Measurements from ENCODE around the gene RDH11. TPM values are rescaled to one million over a fixed set of nuclear protein-coding genes. Genes with fewer than 3 reads are reported as not detected.
A peak's percentile ranks its signal among the peaks of the same experiment; 100 is the strongest.

RDH11 gene
- total RNA-seq, 2 donors from 2014 or later, result 19.4 to 26.2 TPM

DNA sequence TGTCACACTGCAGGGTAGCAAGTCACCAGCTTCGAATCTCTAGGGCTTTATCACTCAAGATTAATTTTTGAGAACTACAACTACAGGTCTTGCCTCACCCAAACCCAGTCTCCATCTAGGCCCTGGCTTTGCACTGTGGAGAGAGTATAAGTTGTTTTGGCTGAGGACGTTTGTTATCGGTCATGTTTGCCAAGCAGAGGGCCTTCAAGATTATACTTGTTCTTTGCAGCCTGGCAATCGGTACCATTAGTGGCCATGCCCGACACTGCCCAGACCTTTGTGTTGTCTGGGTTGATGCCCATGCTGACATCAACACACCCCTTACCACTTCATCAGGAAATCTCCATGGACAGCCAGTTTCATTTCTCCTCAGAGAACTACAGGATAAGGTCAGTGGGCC, 50.1 kb downstream of the RDH11 start:
- no peak for TF ChIP-seq POLR2A (IDR thresholded peaks at IDR 0.05)
- TF ChIP-seq, protein P1, sequence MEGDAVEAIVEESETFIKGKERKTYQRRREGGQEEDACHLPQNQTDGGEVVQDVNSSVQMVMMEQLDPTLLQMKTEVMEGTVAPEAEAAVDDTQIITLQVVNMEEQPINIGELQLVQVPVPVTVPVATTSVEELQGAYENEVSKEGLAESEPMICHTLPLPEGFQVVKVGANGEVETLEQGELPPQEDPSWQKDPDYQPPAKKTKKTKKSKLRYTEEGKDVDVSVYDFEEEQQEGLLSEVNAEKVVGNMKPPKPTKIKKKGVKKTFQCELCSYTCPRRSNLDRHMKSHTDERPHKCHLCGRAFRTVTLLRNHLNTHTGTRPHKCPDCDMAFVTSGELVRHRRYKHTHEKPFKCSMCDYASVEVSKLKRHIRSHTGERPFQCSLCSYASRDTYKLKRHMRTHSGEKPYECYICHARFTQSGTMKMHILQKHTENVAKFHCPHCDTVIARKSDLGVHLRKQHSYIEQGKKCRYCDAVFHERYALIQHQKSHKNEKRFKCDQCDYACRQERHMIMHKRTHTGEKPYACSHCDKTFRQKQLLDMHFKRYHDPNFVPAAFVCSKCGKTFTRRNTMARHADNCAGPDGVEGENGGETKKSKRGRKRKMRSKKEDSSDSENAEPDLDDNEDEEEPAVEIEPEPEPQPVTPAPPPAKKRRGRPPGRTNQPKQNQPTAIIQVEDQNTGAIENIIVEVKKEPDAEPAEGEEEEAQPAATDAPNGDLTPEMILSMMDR (IDR thresholded peaks at IDR 0.05), result no peak
- Histone ChIP-seq H3K4me1 (peaks cover 7% of the 10 kb centered on the region), H3K9me3 (no peaks in the 10 kb centered on the region), H3K27ac (peak overlapping the region in 3 of 4 donors; percentile 7 to 30 (median 27)), H3K27me3 (no peaks in the 10 kb centered on the region), H3K4me3 (no peak overlapping the region), H3K36me3 (replicated peaks in 1 of 2; ENCODE audit: insufficient read depth in 1 of 2, low read depth in 2 of 2) (peaks cover 0 to 5% of the 10 kb centered on the region in 2 donors)
- DNase-seq, result peak; percentile 18 to 50 (median 42)
- ATAC-seq, result peak; percentile 66
- intact Hi-C loops (cut with DNase I), result no loop called here
- WGBS, 2 donors, result 26 to 48% methylated on average over 5 of the region's 5 CpGs

DNA sequence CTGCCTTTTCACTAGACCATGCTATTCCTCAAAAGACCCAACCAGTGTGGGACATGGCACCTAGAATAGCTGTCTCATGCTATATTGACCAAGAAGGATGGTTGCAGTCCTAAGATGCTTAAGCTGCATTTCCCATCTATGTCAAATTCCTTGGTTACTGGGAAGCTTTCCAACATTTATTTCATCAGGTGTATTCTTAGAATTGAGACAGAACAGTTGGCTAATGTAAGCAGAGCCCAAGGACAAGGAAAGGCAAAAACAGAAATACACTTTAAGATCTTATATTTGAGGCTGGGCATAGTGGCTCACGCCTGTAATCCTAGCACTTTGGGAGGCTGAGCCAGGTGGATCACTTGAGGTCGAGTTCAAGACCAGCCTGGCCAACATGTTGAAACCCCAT, 51.1 kb downstream of the RDH11 start:
- Histone ChIP-seq H3K27me3 (no peaks in the 10 kb centered on the region), H3K27ac (no peak overlapping the region), H3K4me3 (no peak overlapping the region), H3K9me3 (no peaks in the 10 kb centered on the region), H3K4me1 (peaks cover 7% of the 10 kb centered on the region), H3K36me3 (replicated peaks in 1 of 2; ENCODE audit: insufficient read depth in 1 of 2, low read depth in 2 of 2) (peaks cover 0 to 2% of the 10 kb centered on the region in 2 donors)
- ATAC-seq (no peak), DNase-seq (no peak)
- TF ChIP-seq POLR2A (IDR thresholded peaks at IDR 0.05), result no peak
- TF ChIP-seq, protein P1 (IDR thresholded peaks at IDR 0.05), result no peak
- intact Hi-C loops (cut with DNase I), result no loop called here
- WGBS, 2 donors, result 83% methylated on average over 2 of the region's 2 CpGs

DNA sequence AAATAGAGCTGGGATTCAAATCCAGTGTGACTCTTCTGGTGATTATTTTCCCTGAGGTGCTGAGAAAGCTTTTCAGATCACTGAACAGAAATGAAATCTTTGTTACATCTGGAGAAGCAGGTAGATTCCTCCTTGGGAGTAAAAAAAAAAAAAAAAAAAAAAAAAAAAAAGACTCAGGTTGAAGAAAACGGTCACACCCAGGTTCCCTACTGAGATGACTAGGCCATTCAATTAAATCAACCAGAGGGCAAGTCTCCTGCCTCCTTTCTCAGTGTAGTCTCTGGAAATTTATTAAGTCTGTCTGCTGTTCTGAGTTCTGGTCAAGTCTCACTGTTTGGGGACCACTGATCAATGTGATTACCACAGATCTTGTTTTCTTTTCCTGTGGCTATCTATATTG, 51.9 kb downstream of the RDH11 start:
- no peak for DNase-seq
- 73 to 91% methylated on average over 1 of the region's 1 CpG for WGBS, 2 donors
- H3K9me3 ChIP-seq, result no peaks in the 10 kb centered on the region
- H3K27me3 ChIP-seq, result no peaks in the 10 kb centered on the region
- H3K27ac ChIP-seq, result no peak overlapping the region
- H3K4me3 ChIP-seq, result no peak overlapping the region
- H3K4me1 ChIP-seq, result peaks cover 7% of the 10 kb centered on the region
- ATAC-seq, result no peak
- no peak for TF ChIP-seq POLR2A (IDR thresholded peaks at IDR 0.05)
- TF ChIP-seq, protein P1 (IDR thresholded peaks at IDR 0.05), result no peak
- intact Hi-C loops (cut with DNase I), result no loop called here
- H3K36me3 ChIP-seq (replicated peaks in 1 of 2; ENCODE audit: insufficient read depth in 1 of 2, low read depth in 2 of 2), result no peaks in the 10 kb centered on the region

DNA sequence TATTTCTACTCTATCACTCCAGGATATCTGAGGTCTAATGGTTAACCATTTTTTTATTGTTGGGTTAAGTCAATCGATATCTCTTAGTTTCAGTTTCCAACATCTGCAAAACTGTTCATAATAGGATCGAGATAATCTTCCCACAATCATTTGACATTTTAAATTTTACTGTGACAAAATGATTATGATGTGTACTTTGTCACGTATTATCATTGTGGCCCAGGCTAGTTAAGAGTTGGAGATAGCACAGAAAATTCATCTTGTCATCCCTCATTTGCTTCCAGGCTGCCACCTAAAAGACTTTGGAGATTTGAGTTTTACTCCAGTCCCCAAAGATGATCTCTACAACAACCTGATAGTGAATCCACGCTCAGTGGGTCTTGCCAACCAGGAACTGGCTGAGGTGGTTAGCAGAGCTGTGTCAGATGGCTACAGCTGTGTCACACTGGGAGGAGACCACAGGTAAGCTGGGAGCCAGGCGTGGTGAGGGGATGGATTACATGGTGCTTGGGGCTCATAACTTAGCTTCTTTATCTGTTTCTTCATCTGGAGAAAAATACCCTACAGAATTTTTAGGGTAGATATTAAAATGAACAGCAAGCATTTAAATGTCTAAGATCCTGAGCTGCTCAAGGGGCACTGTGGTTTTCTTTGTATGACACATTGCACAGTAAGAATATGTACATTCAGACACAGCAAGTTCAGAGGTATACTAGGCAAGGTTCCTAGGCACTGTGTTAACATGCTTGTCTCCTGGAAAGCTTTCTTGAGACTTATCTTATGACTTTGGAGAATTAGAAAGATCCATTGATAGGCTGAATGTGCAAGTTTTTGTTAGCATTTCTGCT, 53.4 kb downstream of the RDH11 start:
- no peak for DNase-seq

More for the DNA sequence above, 53.4 kb downstream of the RDH11 start:
- Histone ChIP-seq H3K36me3 (replicated peaks in 1 of 2; ENCODE audit: insufficient read depth in 1 of 2, low read depth in 2 of 2) (no peaks in the 10 kb centered on the region), H3K4me3 (no peak overlapping the region), H3K27me3 (no peaks in the 10 kb centered on the region), H3K4me1 (peaks cover 7% of the 10 kb centered on the region), H3K9me3 (no peaks in the 10 kb centered on the region), H3K27ac (no peak overlapping the region)
- ATAC-seq, result no peak
- 61 to 78% methylated on average over 5 of the region's 5 CpGs for WGBS, 2 donors
- TF ChIP-seq, protein P1 (IDR thresholded peaks at IDR 0.05), result no peak
- intact Hi-C loops (cut with DNase I), result no loop called here
